Measurements from ENCODE around the gene TSPAN18.

Gene TSPAN18

DNA sequence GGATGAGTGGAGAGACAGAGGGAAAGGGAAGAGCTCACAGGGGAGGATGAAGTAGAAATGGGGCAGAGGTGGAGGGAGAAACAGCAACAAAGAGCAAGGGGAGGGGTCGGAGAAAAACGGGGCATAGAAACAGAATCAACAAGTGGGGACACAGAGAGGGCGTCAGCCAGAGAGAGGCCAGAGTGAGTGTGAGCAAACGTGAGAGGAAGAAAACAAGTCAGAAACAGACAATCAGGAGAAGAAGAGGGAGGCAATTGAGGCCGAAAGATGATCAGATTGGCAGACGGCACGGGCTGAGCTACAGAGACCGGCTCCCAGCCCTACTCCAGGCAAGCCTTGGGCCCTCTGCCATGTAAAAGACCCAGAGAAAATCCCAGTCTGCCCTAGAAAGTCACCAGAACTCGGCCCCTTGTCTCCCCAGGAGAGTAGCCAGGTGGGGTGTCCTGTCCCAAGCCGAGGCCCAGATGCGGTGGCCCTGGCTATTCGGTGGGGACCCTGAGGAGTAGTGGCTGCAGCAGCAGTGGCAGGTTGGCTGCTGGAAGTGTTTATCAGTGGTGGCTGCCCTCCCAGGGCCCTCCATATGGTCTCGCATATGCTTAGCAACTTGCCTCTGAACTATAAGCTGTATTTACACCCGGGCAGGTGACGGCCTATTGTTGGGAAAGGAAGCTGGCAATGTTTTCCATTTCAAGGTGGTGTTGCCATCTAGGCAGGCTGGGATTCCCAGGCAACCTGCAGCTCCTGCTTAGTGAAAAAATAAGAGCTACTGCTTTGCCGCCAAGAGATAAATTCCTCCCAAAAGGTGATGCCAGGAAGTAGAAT is 14.8 kb upstream of the TSPAN18 start:
- DNase-seq = peak; percentile 88

DNA sequence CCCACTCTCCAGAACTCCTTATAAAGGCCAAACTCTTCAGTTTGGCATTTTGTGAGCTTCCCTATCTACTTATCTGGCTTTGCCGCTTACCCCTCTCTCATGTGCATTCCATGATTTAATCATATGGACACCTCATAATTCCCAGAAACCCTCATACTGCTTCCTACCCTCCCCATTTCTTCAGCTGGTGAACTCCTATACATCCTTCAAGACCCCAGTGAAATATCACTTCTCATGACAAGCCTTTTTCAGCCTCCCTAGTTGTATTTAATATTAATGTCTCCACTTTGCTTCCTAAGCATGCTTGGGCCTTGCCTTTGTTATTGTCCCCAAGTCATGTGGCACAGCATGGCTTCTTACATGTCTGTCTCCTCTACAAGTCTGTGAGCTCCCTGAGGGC is 13.7 kb upstream of the TSPAN18 start:
- no peak for DNase-seq

DNA sequence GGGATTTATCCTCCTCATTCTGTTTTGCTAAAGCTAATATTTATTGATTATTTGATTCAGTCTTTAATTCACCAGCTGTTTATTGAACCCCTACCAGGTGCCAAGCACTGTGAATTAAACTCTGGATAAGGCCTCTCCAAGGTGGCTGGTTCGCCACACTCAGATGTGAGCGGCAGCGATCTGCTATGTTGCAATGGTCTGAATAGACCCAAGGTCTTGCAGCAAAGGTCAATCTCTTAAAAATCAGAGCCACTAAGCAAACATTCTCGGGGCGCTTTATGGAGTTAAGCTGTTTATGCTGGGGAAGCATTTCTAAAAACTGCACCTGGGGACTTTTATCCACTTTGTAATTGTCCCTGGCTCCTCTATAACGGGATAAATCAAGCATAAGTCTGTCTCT is 10.5 kb upstream of the TSPAN18 start:
- no peak for DNase-seq

DNA sequence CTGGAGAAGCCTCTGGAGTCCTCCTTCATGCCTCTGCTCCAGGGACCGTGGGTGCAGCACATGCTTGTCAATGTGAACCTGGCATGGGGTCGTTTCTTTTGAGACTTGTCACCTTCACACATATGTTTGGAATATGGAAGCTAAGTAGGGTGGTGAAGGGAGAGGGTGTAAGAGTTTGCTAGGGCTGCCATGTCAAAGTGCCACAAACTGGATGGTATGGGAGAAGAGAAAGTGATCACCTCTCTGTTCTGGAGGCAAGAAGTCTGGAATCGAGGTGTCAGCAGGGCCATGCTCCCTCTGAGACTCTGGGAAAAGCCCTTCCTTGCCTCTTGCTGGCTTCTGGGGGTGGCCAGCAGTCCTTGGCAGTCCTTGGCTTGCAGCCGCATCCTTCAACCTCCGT is 8.7 kb upstream of the TSPAN18 start:
- DNase-seq = no peak

DNA sequence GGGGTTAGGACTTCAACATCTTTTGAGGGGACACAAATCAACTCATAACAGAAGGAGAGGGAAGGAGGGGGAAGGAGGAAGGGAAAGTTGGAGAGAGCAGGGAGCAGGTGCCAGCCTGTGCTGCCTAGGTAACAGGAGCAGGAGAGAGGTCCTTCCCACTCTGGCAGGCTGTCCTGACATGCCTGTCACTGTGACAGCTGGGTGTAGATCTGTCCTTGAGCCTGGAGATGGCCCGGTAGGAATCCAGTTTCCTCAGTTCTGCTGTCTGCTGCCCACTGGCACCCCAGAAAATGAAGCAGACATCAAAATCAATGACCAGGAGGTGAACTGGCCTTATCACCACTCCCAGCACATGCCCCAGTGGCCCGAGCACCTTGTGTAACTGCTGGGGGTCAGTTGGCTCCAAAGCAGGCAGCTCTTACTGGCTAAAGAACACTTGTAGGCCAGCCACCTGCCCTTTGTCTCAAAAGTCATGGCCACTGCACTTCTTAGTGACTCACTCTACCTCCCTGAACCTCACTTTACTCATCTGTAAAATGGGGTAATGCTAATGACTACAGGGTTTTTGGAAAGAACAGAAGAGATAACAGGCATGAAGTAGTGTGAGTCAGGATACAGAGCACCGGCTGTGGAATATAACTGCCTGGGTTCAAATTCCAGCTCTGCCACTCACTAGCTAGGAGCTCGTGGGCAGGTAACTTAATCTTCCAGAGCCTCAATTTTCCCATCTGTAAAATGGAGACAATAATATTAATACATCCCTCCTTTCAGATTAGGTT is 8.0 kb upstream of the TSPAN18 start:
- peak; percentile 32 for DNase-seq

DNA sequence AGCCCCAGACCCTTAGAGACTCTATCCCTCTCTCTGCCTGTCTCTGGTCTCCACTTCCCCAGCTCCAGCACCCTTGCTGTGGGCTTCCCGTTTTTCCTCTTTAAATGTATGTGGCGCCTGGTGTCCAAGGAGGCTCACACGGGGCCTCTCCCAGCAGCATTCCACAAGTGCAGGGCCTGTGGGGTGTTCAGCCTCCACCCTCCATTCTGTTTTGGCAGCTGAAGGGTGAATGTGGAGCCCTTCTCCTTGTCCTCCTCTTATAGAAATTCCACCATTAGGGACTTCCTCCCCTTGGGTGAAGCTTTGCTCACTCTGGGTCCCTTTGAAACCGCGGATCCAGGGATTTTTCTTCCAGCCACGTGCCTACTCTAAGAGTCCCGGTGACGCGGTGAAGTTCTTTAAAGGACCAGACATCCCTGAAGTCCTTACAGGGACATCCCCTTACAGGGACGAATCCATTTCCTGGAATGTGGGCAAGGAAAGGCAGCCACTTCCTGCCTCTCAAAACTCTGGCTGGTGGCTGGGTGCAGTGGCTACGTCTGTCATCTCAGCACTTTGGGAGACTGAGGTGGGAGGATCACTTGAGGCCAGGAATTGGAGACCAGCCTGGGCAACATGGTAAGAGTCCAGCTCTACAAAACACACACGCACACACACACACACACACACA is 1.6 kb upstream of the TSPAN18 start:
- DNase-seq = no peak

DNA sequence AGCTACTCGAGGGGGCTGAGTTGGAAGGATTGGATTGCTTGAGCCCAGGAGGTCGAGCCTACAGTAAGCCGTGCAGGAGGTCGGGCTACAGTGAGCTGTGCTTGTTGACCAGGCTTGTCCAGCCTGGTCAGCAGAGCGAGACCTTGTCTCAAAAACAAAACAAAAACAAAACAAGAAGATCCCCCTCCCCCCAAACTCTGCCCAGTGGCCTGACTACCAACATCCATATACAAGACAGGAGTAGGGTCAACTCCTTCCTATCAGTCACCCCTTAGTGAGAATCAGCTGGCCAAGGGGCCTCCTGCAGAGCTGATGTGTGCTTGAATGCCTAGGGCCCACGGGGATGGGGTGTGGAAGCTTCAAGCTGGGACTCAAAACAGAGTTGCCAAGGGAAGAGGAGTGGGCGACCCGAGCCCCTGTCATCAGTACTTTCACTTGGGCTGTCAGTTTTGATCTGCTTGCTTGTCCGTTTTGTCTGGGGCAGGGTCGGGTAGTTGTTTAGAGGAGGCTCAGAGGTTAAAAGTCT is 942 bp upstream of the TSPAN18 start:
- DNase-seq = no peak

DNA sequence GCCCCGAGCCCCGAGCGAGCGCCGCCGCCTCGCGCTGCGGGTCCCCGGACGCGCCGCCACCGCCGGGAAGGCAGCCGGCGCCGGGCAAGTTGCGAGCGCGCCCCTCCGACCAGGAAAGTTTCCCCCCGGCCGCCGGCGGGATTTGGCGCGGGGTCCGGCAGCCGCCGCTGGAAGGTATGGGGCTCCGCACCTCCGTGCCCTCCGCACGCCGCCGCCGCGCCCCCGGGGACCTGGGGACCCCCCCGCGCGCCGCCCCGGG is 281 bp downstream of the TSPAN18 start:
- DNase-seq = no peak

DNA sequence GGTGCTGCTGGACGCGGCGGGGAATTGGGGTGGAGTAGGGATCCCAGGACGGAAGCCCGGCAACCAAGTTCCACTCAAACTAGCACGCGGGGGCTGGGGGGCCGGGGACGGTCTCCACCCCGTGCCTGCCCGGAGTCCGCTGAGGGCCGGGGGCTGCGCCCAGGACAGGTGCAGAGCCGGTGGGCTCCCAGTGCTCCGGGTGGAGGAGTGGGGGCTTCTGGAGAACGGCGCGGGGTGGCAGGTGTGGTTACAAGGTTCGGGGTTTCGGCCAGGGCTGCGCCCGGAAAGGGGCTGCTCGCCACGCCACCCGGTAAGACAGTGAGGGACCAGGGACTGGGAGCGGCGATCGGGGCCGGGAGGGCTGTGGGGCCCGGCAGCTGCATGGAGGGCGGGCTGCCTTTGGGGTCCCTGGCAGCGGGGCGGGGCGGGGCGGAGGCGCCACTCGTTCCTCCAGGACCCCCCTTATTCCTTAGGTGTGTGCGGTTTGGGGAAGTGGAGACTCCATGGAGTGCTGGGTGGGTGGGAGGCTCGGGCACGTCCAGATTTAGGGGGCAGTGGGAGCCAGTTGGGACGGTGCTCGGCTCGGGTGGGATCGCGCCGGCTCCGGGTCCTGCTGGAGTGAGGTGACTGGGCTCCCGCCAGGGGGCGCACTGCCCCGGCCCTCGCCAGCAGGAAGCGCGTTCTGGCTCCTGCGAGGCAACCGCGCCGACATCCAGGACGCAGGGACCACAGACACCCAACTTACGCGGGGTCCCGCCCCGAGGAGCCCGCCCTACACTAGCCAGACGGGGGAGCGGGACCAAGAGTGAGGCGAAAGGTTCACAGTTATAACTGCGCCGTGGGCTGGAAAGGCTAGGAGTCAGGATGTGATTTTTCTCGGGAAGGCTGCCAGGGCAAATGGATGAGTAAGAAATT is 868 bp downstream of the TSPAN18 start:
- peak; percentile 48 for DNase-seq

DNA sequence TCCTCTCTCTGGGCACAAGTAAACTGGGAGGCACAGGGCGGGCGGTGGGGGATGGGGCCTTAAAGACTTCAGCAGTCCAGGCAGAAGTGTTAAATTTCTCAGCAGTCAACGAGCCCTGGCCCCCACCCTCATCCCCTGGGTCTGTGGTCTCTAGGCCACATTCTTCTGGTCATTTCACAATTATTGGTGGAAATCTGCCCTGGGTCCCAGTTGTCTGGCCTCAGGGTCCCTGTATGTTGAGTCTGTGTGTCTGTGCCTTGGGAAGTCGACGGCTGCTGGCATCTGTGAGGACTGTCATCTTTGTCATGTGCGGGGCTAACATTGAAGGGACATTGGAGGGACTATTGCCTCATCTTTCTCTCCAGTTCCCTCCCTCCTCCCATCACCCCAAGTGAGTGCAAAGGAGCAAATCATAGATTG is 1.7 kb downstream of the TSPAN18 start:
- no peak for DNase-seq

DNA sequence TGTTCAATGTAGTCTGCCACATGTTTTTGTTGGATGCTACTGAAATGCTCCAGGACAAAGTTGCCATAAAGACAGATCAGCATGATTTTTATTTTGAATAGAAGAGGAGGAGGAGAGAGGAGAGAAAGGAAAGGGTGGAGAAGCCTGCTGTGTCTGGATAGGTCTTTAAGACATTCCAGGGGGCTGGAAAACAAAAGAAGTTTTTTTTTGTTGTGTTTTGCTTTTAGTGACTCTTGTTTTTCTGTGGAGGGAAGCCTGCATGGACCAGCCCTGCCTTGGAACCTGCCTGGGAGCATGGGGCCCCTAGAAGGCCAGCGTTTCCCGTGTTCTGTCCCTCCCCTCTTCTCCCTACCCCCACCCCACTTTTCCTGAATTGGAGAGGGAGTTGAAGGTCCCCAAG is 2.3 kb downstream of the TSPAN18 start:
- DNase-seq = no peak

DNA sequence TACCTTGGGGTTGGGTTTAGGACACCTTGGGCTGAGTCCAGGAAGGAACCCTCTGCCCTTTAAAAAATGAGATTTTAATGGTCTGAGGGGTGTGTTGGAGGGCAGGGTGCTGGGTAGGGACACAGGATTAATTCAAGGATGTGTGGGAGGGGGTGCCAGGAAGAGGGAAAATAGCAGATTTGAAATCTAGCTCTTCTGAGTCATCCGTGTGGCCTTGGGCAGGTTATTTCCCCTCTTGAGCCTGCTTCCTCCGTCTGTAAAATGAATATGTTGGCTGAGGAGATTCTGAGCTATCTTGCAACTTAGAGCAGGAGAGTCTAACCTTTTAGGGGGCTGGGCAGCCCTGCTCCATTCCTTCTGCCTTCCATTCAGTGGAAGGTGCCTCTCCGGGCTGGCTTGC is 3.0 kb downstream of the TSPAN18 start:
- DNase-seq = no peak

DNA sequence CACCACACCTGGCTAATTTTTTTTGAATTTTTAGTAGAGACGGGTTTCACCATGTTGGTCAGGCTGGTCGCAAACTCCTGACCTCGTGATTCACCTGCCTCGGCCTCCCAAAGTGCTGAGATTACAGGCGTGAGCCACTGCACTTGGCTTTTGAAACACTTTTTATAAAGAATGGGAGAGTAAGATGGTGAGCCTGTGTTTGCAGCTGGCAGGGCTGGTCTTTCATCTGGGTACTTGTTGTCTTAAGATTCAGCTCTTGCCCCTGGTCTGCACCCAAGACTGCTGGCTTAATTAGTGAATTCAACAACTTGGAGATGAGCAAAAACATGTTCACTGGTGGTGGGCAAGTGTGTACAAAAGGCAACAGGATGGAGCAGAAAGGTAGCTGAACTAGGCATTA is 4.0 kb downstream of the TSPAN18 start:
- no peak for DNase-seq

DNA sequence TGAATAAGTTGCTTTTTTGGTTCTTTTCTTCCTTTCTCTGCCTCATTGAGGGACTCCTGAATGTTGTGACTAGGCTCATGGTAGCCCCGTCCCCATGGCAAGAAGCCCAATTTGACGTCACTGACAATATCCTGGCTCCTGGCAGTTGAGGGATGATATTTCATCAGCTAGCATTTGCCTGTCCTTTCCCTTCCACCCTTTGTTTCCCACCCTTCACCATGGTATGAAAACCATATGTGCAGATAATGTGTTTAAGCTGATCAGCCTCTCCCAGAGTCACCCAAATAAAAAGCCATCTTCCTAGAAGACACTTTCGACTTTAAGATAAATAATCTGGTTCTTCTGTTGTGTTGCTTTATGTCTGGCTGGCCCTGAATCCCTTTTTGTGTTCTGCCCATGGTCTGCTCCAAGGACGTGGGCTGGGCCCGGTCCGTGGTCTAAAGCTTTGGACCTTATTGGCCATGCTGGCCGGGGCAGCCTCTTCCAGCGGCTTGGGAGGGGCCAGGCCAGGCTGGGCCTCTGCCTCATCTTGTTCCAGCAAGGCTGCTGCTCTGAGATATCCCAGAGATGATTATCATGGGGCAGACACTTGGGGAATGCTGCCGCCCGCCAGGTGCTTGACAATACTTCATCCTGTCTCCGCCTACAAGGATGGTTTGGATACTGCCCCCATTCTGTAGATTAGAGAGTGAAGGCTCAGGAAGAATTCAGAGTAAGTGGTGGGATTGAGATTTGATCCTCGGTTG is 5.1 kb downstream of the TSPAN18 start:
- peak; percentile 21 for DNase-seq

DNA sequence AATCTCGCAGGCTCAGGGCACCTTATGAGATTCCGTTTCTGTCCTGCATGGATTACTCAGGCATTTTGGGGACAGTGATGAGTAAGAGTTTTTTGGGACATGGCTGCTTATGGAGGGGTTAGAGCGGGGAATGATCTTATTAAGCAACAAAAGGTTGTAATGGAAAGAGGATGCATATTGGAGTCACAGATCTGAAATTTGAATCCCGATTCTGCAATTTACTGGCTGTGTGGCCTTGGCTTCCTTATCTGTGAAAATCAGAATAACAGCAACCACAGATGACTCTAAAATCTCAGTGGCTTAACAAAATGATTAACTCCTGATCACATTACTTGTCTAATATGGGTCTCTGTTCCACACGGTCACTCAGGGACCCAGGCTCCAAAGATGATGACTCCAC is 5.8 kb downstream of the TSPAN18 start:
- no peak for DNase-seq

DNA sequence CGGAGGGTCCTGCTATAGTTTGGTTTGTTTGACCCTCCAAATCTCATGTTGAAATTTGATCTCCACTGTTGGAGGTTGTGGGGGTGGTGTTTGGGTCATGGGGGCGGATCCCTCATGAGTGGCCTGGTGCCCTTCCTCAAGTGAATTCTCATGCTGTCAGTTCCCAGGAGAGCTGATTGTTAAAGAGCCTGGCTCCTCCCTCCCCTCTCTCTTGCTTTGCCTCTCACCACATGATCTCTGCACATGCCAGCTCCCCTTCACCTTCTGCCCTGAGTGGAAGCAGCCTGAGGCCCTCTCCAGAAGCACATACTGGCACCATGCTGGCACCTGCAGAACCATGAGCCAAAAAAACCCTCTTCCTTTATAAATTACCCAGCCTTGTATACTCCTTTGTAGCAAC is 7.1 kb downstream of the TSPAN18 start:
- DNase-seq = no peak

DNA sequence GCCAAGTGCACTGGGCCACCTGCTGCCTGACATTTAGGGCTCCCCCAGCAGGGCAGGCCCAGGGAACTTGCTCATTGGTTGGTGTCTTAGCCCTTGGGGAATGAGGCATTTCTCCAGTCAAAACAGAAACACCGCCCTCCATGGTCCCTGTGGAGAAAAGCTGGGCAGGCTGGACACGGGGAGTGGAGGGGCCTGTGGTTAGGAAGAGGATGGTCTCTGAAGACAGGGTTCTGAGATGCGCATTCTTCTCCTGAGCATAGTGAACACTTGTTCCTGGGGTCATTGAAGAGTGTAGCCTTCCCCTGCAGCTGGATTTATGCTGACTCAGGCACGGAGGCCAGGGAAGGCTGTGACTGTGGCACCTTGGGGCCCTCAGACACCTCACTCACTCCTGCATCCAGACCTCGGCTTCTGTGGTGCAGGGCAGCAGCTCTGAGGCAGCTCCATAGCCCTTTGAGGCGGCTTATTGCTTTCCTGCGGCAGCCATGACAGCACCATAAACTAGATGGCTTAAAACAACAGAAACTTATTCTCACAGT is 8.2 kb downstream of the TSPAN18 start:
- no peak for DNase-seq

DNA sequence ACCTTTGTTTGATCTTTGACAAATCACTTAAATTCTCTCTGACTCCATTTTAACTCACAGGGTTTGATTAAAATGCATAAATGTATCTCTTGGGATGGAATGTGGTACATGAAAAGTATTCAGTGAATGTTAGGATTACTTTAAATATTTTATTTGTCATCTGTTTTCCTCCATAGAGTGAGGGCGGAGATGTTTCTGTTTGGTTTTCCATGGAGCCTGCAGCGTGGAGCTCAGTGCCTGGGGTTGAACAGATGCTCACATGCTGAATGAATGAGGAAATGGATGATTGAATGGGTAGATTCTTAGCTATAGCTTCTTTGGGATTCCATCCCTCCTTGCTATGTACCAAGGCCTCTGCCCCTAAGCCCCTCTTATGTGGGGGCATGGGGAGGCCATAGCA is 10.0 kb downstream of the TSPAN18 start:
- DNase-seq = no peak

DNA sequence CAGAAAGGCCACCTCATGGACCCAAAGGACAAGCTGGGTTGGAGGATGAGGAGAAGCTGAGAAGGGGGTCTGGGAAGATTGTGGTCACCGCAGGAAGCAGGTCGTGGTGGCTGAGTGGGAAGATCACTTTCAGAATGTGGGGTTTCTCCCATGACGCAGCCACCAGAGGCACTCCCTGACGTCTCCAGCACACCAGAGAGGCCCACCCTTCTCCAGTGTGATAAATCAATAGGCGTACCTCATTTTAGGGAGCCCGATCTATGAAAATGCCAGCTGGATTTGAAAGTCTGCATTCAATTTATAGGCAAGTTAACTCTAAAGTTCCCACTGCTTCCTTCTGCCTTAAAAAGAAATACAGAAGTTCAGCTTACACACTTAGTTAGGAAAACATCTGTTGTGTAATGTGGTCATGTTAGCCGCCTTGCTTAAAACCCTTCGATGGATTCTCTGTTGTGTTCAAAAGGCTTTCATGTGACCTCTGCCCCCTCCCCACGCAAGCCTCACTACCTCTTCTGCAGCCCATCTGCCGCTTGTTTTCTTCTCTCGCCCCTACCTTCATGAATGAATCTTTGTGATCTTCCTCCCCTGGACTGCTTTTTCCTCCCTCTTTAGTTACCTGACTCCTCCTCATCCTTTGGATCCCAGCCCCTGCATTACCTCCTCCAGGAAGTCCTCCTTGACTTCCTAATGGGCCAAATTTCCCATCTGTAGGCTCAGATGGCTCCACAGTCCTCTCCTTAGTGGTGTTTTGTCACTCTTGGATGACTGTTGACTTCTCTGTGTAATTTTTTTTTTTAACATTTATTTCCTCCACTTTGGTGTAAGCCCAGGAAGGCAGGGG is 10.7 kb downstream of the TSPAN18 start:
- DNase-seq = no peak

DNA sequence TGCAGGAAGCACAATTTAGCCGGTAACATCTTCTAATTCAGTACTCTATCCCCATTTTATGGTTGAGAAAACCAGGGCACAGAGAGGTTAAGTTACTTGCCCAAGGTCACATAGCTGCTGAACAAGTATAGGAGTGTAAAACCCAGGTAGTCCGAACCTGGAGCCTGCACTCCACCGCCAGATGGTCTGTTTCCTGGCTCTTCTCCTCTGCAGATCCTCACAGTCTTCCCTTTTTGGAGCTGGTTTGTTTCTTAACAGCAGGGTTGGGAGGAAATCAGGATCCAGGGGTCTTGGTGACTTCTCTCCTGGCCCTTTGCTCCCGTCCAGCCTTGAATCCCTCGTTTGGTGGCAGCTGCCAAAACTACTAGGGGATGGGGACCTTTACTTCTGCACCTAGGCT is 12.0 kb downstream of the TSPAN18 start:
- DNase-seq = no peak

DNA sequence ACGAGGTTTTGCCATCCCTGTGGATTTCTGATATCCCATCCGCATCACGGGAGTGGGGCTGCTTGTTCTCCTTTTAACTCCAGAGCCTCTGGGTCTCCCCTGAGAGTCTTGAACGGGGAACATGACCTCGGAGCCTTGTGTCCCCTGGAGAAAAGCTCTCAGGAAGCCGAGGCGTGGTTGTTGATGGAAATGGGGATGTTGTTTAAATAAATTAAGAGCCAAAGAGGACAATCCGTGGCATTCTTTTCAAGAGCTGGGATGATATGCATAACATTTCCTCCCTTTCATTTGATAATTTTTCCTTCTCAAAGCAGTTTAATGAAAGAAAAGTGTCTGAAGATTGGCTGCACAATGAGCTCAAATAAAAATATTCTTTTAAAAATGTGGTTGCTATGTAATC is 14.2 kb downstream of the TSPAN18 start:
- DNase-seq = no peak
